Measurements from ENCODE around the gene SNX8.

The SNX8 gene

DNA sequence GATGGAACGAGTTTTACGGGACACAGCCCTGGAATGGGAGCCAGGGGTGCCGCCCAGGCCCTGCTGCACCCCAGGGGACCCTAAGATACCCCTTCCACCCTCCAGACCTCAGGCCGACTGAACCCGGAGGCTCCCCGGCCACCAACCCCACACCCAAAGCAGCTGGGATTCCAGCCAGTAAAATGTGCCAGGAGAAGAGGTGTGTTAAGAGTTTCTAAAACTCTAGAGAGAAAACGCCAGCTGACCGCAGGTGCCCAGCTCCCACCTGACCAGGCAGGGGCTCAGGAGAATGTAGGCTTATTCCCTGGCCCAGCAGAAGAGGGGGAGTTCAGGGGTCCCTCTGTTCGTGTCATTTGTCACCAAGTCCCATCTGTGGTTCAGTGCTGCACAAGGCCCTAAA lies 54.8 kb downstream of the SNX8 start:
- FAIRE-seq = no peak

DNA sequence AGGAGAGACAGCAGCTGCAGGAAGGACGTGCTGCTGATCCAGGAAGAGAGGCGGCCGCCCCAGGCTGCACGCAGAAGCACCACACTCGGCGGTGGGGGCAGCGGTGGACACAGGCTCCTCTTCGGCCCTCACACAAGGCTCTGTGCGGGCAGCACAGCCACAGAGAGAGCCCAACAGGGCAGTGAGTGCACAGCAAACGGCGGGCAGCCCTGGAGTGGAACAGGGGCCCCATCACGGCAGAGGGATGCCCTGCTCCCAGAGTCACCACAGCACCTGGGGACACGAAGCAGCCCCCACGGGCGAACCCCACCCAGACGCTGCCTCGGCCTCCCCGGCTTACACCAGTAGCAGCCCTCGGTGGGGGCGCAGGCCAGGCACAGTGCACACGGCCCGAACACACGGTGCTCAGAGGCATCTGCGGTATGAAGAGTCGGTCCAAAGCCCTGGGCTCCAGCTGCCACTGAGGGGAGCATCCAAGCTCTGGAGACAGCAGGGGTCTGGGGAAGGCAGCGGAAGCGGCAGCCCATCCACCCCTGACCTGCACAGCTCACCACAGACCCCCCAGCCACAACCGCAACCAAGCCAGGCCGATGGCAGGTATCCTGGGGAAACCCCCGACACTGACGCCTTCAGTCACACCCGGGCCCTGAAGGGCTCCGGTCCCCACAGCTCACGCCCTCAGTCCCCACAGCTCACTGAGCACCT lies 55.4 kb downstream of the SNX8 start:
- no peak for FAIRE-seq

DNA sequence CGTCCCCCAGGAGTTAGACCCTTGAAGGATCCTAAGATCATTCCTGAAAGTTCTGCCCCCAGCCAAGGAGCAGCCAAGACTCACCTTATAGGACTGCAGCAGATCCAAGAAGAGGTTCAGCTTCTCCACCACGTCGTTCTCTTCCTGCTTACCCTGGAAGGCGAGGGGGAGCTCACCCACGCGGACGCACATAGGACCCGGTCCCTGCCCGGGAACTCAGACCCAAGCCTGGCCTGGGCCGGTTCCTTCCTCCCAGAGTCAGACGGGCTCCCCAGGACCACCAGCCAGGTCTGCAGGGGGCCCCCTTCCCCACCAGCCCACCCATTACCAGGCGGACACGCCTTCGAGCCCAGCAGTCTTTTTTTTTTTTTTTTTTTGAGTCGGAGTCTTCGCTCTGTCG lies 56.6 kb downstream of the SNX8 start:
- no peak for FAIRE-seq

DNA sequence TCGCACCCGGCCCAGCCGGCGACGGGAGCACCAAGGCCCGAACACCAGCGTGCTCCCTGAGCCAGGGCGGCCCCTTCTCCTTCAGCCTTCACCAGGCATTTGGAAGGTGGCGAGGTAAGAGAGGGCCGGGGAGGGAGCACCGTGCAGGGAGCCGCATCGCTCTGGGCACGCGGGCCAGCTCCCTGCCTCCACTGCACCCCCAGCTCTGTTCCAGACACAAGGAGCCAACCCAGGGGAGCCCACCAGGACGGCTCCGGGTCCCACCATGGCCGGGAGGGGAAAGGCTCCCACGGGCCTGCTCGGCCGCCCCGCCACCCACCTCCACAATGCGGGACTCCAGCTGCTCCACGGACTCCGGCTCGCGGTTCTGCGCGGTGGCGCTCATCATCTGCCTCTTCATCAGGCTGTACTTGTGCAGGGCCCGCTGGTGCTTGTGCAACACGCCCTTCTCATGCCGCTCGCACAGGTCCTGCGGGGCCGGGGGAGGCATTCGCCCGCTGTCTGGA lies 57.1 kb downstream of the SNX8 start:
- FAIRE-seq = no peak

DNA sequence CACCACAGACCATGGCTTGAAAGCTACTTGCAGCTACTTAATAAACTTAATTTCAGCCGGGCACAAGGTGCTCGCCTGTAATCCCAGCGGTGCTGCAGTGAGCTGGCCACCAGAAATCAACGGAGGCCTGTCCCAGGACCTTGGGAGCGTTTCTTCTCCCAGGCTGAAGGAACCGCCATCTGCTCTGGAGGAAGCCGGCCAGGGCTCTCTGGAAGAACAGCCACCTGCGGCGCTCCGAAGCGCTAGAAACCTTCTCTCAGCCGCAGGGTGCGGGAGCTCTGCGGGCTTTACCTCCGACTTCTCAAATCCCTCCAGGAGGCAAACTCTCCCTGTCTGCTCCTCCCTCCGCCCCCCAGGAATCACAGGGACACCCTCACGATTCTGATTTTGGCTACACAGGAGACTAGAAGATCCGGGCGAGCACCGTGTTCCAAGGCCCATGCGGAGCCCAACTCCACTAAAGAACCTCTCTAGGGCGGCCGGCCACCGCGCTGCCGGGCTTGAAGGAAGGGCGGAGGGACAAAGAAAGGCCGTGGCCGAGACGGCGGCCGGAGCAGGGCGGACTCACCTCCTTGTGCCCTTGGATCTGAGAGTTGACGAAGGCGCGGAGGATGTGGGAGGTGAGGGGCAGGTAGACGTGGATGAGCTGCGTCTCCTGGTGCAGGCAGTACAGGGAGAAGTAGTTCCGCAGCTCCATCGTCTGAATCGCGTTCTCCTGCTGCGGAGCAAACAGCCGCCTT lies 57.8 kb downstream of the SNX8 start:
- FAIRE-seq = no peak

DNA sequence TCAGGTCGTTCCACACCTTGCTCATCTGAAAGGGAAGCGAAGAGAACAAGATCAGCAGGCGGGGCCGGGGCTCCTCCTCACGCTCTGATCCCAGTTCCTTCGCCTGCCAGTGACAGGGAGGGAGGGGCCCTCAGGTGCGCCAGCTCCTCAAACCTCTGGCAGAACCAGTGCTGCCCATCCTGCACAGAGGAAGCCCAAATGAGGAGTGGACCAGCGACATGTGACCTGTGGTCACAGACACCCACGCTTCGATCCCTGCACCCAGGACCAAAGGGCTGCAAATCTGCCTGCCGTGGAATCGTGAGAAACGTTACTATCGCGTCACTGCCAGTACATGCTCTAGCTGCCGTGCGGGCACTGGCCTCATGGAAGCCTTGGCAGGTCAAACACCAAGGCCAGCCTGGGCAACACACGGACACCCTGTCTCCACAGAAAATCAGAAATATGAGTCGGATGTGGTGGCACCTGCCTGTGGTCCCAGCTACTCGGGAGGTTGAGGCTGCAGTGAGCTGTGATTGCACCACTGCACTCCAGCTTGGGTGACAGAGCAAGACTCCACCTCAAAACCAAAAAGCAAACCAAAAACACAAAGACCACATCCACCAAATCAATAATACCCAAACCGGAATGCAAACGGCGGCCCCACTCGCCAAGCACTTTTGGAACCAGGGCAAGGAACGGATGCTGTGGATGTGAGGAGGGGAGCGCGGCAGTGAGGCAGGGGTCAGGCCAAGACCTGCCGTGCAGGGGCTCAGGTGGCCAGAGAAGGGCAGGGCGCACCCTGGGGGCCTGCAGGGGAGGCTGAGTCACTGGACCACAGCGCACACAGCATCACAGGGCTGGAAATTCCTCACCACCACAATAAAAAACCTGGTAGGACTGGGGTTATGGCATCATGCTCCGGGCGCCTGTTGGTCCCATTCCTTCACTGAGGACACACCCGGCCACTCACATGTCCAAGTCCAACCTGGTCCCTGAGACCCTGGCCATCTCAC lies 58.8 kb downstream of the SNX8 start:
- FAIRE-seq = no peak

DNA sequence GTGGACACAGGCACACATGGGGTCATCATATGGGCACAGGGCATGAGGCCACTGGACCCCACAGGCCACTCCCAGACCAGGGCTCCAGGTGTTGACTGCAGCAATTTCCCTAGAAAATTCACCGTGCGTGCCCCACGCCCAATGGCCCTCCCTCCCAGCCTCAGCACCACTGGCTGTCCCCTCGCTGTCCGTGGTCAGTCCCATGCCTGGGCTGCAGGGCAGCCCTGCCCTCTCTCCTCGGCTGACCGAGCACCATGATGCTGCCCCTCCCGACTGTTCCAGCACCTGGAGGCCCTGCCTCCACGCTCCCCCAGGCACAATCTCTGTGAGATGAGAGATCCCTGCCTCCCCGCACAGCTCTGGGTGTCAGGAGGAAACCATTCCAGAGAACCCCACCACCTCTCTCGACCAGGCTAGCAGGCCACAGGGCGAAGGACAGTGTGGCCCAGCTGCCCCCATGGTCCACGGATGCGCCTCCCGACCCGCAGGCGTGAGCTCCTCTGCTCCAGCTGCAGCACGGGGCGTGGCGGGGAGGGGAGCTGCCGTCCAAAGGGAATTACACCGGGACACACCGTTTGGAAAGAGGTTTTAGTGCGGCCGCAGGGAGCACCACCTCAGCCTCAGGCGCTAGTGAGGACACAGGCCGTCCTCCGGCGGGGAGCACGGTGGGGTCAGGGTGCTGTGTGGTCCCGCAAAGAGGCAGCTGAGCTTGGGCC lies 59.7 kb downstream of the SNX8 start:
- no peak for FAIRE-seq

DNA sequence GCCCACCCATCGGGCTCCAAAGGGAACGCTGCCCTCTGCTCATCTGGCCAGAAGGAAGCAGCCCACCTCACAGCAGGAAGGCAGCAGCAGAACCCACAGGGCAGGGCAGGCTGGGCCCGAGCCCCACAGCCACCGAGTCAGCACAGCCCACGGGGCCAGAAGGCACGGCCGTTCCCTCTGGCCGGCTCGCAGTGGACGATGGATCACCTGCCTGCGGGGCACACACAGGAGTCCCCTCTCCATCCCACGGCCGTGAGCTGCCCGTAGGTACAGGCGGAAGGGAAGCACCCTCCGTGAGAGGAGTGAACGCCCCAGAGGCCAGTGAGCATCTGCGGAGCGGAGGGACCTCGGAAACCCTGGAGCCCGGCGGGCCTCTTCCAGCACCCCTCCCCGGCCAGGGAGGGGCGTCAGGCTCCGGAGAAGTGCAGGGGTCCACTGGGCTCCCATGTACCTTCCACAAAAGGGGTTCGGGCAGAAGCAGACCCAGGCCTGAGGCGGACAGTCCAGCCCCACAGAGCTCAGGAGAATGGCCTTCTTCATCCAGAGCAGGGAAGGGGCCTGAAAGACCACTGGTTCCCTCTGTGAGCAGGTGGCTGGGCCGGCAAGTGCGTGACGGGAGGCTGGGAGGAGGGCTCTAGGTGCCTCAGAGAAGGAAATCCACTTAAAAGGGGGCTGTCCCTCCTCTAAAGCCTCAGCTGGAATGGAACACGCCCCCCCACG lies 60.6 kb downstream of the SNX8 start:
- FAIRE-seq = no peak

DNA sequence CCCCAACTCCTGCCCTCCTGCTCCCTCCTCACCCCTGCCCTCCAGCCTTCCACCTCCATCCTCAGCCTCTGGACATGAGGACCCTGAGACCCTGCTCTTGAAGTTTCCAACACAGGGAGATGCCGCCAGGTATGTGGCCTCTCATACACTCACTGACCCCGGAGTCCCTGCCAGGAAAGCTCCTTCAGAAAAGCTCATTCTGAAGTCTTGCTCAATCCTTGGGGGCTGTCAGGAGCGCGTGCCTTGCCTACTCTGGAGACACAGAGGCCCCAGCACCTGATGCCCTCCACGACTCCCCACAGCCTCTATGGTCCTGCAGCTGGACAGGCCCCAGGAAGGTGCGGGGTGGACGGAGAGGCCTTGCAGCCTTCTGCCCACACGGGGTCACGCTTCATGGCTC lies 61.2 kb downstream of the SNX8 start:
- FAIRE-seq = no peak

DNA sequence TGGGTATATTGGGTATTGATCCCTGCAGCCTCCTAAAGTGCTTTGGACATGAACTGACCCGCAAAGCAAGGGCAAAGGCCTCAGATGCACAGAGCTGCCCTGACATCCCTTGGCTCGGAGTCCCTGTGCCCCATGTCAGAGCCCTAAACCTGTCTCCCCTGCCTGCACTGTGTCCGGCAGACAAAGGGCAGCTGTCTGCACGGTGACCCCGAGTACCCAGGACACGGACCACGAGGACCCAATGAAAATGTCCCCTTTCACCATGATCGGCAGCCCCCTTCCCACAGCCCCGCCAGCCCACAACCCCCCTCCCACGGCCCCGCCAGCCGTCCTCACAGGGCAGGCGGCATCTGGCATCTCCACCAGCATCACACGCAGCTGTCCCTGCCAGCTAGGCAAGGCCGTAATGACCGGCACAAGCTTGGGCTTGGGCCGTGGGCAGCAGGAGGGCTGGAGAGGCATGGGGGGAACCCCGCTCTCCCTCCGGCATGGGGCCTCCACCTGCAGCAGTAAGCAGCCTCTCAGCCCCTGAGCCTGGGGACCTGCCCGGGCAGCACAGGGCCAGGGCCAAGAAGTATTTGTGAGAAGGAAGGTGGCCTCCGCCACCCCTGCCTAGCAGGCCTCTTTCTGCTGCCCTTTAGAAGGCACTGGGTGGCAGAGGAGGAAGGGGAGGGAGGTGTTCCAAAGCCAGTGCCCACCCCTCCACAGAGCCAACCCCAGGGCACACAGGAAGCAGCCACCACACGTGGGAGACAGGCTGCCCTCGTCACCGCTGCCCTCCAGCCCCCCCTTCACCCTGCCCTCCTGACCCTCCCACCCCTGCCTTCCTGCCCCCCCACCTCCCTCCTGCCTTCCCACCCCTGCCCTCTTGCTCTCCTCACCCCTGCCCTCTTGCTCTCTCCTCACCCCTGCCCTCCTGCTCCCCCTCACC lies 62.1 kb downstream of the SNX8 start:
- FAIRE-seq = no peak

DNA sequence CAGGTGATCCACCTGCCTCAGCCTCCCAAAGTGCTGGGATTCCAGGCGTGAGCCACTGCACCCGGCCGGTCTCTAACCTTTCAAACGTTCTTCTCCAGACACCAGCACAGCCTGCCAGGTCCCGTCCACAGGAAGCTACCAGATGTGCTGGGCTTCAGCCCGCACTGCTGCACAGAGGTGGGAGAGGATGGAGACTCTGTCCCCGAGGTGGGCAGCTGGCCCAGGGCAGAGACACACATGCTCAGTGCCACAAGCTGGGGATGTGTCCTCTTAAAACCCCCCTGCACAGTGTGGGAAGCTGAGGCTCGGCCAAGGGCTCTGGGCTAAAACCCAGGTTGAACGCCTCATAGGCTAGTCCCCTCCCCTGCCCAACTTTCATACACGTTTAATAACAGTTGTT lies 62.9 kb downstream of the SNX8 start:
- FAIRE-seq = no peak

DNA sequence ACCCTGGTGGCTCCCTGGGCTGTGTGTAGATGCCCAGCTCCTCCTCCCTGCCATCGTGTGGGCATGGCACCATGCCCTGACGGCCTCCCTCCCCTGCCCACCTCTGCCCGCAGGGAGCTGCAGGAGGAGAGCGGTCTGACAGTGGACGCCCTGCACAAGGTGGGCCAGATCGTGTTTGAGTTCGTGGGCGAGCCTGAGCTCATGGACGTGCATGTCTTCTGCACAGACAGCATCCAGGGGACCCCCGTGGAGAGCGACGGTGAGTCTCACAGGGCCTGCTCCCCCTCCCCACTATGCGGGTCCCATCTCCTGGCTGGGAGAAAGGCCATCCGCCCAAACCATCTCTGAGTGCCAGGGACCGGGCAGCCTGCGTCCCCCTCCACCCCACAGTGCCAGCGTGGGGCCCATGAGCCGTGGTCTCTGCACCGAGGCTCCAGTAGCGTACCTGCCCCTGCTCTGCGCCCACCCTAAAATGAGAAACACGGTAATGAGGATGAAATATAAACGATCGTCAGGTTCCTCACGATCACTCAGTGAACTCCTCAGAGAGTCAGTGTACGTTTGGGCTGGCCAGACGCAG lies 64.4 kb downstream of the SNX8 start:
- FAIRE-seq = no peak

DNA sequence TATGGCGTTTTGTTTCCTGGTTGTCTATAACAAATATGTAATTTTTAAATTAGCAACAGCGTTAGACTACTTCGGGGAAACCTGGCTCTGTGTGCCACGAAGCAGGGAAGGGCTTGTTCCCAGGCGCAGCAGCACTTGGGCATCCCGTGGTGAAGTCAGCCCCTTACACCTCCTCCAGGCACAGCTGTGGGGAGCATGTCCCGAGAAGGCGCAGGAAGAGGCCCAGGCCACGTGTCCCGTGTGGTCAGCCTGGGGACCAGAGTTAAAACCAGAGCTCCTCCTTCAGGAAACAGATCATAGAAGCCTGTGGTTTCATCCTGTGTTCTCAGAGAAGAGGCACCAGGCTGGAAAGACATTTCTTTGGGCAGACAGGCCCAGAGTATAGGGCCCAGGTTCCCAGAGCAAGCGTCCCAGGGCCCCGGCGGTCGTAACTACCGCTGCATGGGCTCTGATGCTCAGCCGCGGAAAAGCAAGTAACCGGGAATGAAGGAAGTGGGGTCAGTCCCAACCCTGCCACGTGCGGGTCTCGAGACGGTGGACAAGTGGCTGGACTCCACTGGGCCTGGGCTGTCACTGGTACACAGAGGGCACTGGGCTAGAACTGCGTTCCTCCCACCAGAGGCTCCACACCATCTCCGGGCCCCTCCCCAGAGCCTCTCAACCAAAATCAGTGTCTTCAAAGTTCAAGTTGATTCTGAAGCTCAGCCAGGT lies 65.1 kb downstream of the SNX8 start:
- FAIRE-seq = no peak

DNA sequence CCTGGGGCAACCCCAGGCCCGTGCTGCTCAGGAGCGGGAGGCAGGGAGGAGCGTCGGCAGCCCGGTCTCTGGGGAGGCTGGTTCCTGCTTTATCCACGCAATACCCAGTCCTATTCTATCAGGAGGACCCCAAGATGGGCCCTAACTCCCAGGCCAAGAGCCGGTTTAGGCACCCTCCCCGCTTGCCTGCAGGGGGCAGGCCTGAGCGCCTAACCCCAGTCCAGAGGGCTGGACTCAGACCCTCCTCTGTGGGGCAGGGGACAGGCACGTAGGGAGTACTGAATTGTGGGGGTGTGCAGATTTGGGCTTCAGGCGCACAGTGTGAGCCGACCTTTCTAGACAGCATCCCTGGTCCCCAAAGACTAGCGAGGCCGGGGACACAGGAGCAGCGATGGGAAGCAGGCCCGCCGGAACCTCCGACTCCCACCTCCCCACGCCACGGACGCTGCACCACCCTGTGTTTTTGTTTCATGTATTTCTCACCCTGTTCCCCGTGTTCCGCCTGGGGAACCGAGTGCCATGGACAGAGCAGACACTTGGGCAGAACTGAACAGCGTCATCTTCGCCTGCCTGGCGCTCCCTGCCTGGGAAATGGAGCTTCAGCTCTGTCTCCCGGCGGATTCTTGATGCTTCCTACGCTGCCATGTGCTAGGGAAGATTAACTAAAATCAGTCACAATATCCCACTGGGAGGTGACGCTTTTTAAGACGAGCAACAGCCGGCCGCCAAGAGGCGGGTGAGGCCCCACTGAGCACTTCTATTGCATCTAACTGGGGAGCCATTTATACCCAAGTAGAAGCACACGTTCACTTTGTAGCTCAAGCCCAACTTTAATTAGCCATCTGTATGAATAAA lies 66.9 kb downstream of the SNX8 start:
- no peak for FAIRE-seq

DNA sequence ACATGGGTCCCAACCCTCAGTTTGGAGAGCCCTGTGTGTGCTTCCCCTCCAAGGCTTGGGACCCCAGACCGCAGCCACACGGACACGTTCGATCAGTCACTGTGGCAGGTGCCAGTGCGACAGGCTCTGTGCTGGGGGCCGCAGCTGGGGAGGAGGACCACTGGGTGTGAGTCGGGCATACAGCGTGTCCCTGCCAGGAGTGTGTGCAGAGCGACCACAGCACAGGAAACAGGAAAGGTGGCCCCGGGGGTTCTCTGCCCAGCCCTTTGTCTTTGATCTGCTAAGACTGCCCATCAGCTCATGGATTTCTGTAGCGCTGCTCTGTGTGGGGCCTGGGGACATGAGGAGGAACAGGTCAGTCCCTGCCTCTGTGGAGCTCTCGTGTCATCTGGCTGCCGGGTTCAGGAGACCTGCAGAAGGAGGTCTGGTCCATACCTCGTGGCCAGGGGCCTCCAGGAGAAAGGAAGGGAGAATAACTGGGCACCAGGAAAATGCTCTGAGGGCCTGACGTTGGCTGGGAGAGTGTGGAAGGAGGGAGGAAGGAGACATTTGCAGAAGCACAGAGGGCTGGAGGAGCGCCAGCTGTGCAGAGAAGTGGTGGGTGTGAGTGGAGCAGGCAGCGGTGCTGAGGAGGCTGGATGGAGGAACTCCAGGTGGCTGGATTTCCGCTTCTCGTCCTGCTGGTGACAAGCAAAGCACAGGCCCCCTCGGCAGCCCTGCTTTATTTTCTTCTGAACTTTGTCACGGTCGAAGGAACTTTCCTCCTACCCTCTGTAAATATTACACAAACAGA lies 68.2 kb downstream of the SNX8 start:
- FAIRE-seq = no peak

DNA sequence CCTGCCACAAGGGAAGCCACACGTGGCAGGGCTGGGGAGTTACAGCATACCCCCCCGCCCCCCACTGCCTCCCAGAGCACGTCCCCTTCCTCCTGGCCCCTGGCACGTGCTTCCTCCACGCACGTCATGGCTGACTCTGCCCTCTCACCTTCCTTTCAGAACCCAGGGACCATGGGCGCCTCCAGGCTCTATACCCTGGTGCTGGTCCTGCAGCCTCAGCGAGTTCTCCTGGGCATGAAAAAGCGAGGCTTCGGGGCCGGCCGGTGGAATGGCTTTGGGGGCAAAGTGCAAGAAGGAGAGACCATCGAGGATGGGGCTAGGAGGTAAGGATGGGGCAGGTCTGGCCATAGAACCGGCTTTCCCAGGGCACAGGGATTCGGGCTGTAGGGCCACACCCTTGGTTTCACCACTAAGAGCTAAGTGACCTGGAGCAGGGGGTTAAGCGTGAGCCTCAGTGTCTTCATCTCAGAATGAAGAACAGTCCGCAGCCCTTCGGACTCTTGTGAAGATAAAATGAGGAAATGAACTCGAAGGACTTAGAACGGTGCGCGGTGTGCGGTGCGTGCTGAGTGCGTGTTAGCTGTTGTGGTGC lies 69.7 kb downstream of the SNX8 start:
- FAIRE-seq = no peak

DNA sequence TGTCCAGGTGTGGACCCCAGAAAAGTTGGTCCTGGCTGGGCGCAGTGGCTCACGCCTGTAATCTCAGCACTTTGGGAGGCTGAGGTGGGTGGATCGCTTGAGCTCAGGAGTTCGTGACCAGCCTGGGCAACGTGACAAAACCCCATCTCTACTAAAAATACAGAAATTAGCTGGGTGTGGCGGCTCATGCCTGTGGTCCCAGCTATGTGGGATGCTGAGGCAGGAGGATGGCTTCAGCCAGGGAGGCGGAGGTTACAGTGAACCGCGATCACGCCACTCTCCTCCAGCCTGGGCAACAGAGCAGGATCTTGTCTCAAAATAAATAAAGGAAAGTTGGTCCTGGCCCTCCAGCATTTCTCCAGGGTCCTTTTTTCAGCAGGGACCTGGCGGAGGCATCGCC lies 70.8 kb downstream of the SNX8 start:
- no peak for FAIRE-seq

Data from colon (tissue), 2 donors.